HG03439 (cell line): Measurements from ENCODE around the gene SNAP29.
"Not testable (repeated sequence)": the region's sequence is repeated elsewhere in the genome, so short reads cannot be mapped to it uniquely, and the experiment has no call there.

Source experiments
- ATAC-seq: cut with Tn5 transposase; IDR thresholded peaks from one replicate; pipeline ENCODE4 v1.9.1; 2021; ENCODE audit warnings: mild to moderate bottlenecking, moderate library complexity; ENCODE audit not compliant: unreplicated experiment

Gene SNAP29

DNA sequence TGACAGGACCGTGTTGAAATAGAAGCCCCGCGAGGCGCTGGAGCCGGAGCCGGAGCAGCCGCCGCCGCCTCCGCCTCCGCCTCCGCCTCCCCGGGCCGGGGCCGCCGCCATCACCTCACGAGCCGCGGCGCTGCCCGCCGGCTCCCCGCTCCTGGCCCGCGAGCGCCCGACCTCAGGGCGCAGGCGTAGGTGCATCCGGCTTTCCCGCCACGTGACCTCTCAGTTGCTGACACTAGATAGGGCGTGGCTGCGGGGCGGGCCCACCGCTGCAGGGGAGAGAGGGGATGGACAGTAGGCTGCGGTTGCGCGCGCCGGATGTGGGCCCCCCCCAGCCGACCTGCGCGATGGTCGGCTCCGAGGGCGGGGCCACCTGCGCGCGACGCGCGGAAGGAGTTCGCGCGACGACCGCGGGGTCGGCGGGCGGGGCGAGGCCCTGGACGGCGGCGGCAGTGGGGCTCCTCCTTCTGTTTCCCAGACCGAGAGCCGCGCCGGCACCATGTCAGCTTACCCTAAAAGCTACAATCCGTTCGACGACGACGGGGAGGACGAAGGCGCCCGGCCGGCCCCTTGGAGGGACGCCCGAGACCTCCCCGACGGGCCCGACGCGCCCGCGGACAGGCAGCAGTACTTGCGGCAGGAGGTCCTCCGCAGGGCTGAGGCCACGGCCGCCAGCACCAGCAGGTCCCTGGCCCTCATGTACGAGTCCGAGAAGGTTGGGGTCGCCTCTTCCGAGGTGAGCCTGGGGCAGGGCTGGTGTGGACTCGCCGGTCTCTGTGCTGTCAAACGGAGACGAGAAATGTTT, at the start of gene SNAP29, which contains the start of gene PI4KA:
Gene SNAP29 (plus strand): TSS at position 393 of the 802 bp plus-strand sequence. CDS start 104 bp downstream, at position 497.
Gene PI4KA (minus strand): TSS at position 197 of the 802 bp plus-strand sequence. CDS start 86 bp downstream, at position 111.
- ATAC-seq, result peak; percentile 94

DNA sequence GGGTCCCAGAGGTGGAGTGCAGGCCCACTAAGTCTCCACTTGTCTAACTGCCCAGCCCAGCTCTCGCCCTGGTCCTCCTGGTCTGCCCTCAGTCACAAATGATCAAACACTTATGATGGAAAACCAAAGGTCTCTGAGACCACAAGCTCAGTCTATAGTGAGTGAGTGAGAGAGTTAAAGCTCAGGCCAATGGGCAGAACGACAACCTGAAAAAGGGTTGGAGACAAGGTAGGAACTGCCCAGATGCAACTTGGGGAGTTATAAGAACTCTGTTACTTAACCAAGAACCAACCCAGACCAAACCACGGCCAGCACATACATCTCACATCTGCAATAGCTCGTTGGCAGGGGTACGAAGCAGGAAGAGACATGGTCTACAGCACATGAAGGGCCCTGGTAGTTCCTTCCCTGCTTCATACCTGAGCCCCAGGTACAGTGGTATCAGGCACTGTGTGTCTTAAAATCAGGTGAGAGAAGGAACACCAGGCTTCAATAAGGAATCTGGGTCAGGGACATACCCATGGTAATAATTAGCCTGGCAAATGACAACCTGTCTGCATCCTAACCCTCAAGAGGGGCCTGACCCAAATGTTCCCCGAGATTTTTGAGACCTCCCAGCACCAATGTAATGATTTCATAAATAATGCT, 49.1 kb upstream of the SNAP29 start:
- ATAC-seq, result no peak

DNA sequence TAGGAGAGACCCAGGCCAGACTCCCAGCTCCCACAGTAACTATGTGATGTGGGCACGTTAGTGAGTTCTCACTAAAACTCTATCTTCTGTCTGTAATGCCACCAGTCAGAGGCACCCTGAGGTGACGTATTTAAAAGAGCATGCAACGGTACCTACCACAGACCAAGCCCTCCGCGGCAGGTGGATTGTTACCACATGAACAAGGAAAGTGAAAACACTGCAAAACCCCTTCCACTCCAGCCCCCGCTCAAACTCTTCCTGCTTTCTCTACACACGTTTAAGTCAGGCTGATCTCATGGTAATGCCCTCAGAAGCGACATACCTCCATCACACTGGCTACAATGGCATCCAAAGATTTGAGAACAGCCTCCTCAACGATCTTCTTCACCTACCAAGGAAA, 48.2 kb upstream of the SNAP29 start:
- no peak for ATAC-seq

DNA sequence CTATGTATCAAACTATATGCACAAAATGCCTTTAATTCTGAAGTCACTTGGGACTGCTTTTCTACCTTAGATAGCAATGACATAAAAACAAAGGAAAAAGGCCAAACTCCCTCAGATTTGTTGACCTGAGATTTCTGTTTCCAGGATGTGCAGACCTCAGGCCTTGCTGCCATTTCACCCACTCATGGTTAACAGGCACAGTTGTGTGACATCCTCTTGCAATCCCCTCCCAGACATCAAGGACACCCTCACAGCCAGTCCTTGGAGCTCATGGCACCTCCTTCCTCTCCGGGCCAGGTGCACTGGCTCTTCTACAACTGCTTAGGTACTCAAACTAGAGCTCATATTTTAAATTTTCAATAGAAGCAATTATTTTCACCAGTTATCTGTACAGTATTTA, 47.6 kb upstream of the SNAP29 start:
- ATAC-seq, result no peak

DNA sequence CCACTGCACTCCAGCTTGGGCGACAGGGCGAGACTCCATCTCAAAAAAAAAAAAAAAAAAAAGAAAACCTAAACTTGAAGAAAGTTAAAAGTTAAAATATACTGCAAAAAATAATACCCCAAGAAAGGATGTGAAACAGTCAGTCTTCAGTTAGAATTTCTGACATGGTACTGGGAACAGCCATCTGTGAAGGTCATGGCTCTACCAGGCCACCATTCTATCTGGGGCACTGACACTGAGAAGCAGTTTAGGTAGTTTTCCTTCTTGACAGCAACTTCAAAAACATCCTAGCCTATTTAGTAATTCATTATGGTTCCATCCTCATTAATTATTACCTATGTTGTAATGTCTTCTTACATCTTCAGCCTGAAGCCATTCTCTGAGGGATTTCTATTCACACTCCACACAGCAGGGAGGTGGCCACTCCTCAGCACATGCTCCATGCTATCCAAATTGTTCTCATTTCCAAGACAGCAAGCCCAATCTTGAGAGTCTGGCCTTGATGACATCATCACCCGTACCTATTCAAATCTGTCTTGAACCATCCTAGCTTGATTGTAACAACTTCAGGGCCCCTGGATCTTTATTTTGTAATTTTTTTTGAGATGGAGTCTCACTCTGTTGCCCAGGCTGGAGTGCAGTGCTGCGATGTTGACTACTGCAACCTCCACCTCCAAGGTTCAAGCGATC, 46.7 kb upstream of the SNAP29 start:
- no peak for ATAC-seq

DNA sequence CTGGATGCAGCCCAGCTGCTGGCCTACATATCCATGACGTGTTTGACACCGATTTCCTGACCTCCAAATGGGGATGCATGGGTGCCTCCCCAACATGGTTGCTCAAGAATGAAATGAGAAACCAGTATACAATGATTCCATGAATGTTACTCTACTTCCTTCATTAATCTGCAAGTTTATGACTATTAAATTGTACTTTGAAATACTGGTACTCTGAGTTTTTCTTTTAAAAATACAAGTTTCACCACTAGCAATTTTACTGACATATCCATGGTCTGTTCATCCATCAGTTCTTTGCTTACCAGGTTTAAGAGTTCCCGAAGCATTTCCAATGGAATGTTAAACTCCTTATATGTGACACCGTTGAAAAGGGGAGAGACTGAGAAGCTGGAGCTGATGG, 45.8 kb upstream of the SNAP29 start:
- ATAC-seq, result no peak

DNA sequence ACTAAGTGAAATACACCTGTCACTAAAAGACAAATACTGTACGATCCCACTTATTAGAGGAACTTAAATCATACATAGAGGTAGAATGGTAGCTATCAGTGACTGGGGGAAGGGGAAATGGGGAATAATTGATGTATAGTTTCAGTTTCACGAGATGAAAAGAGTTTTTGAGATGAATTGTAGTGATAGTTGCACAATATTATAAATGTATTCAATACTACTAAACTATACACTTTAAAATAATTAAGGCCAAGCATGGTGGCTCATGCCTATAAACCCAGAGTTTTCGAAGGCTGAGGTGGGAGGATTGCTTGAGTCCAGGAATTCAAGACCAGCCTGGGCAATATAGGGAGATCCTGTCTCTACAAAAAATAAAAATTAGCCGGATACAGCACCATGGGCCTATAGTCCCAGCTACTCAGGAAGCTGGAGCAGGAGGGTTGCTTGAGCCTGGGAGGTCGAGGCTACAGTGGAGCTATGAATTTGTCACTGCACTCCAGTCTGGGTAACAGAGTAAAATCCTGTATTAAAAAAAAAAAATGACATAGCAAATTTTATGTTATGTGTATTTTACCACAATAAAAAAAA, 44.5 kb upstream of the SNAP29 start:
- ATAC-seq, result no peak

DNA sequence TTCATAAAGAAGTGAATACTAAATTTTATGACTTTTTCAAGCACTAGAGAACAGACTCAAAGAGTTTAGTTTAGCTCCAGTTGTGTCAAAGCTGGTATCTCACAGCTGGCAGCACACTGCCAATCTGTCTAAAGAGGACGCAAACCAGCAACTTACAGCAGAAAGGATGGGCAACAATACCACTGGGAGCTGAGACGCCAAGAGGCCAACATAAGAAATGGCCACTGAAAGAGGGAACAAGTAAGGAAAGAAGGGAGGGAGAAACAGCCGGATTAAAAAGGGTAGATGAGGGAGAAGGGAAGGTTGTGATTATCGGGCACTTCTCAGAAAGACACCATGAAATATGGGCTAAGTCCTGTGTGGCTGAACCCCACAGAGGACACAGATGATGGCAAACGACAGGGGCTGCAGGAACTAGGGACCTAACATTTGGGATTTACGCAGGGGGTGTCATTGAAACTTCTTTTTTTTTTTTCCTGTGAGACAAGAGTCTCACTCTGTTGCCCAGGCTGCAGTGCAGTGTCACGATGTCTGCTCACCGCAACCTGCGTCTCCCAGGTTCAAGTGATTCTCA, 43.2 kb upstream of the SNAP29 start:
- ATAC-seq, result no peak

DNA sequence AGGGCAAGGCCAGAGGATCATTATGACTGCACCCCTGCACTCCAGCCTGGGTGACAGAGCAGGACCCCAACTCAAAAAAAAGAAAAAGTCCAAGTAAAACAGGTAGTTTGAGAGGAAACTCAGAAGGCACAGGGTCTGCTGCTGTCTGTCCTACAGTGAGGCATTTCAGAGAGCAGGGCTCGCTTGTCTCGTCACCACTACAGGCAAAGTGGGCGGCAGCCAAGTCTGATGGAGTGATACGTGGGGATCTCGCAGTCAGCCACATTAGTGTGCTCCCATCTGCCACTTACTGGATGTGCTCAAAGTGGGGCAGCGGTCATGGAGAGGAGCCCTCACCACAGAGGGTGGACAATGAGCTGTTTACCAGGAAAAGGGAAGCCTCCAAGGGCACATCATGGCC, 42.2 kb upstream of the SNAP29 start:
- ATAC-seq, result no peak

DNA sequence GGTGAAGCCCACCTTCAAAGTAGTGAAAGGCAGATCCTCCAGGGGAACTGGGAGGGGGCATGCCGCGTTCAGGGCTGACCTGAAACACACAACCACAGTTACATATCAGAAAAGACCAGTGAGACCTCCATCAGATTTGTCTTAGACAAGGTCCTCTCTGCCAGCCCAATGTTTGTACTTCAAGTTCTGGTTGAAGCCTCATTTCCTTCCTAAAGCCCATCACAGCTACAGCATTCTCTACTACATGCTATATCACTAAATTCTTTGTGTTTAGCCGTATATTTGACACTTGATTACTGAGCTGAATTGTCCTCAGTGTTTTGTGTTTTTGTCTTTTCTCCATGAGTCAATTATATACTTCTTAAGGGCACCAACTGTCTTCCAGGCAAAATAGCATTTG, 40.3 kb upstream of the SNAP29 start:
- no peak for ATAC-seq

DNA sequence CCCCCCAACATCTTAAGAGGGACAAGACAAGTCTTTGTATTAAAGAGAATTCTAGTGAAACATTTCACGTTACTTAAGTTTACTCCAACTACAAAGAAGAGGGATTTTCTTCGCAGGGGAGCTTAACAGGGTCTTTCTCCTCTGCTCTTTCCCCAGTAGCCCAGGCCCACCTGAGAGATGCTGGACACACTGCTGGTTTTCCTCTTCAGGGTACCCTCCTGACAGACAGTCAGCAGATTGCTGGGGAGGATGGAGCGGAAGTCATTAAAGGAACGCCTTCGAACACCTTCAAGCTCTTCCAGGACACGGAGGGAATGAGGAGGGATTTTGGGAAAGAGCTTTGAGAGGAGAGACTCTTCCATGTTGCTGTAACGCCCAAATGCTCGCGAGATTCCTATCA, 39.3 kb upstream of the SNAP29 start:
- no peak for ATAC-seq

DNA sequence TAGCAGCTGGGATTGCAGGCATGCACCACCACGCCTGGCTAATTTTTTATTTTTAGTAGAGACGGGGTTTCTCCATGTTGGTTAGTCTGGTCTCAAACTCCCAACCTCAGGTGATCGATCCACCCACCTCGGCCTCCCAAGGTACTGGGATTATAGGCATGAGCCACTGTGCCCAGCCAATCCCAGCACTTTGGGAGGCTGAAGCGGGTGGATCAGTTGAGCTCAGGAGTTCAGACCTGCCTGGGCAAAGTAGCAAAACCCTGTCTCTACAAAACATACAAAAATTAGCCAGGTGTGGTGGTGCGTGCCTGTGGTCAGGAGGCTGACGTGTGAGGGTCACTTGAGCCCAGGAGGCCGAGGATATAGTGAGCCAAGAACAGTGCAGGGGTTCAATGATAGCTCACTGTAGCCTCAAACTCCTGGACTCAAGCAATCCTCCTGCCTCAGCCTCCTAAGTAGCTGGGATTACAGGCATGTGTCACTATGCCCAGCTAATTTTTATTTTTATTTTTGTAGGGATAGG, 37.0 kb upstream of the SNAP29 start:
- not testable (repeated sequence) for ATAC-seq

DNA sequence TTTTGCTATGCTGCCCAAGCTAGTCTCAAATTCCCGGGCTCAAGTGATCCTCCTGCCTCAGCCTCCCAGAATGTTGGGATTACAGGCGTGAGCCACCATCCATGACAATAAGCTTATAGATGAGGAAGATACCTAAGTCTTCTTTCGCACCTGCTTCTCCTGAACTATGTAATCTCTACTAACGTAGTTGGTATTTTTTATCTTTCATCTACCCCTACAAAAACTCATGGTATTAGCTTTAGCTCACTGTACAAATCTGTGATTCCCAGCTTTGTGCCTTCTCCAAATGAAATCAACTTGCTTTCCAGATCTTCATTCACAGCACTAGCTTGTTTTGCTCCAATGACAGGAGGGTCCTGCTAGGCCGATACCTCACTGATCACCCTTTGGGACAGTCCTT, 36.6 kb upstream of the SNAP29 start:
- no peak for ATAC-seq

DNA sequence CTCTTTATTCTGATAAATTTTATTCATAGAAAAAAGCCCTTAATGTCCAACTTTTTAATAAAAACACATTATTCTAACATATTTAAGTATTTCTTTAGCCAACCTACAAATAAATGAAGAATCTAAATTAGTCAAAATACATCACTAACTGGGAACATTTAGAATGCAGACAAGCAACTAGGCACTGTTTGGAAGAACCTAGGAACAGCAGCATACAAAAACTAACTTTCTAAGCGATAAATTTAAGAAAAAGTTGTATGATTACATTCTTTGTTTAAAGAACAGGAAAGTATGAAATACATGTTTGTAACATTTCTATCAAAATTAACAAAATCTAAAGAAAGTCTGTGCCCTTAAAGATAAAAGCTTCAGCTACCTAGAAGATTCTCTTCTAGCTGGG, 35.5 kb upstream of the SNAP29 start:
- ATAC-seq, result no peak

DNA sequence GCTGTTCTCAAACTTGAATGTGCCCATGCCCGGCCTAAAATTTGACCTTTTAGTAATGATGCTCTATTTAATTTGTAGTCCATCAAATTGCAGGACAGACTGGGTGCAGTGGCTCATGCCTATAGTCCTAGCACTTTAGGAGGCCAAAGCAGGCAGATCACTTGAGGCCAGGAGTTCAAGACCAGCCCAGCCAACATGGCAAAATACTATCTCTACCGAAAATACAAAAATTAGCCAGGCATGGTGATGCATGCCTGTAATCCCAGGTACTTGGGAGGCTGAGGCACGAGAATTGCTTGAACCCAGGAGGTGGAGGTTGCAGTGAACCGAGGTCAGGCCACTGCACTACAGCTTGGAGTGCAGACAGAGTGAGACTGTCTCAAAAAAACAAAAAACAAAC, 33.6 kb upstream of the SNAP29 start:
- ATAC-seq, result not testable (repeated sequence)

DNA sequence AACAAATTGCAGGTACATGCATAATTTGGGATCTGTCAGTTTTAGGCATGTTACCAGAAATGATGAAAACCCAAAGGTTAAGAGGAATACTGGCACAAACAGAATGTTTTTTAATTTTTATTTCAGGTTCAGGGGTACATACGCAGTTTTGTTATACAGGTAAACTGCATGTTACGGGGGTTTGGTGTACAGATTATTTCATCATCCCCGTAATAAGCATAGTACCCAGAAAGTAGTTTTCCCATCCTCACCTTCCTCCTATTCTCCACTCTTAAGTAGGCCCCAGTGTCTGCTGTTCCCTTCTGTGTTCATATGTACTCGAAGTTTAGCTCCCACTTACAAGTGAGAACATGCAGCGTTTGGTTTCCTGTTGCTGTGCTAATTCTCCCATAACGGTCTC, 33.2 kb upstream of the SNAP29 start:
- ATAC-seq, result no peak

DNA sequence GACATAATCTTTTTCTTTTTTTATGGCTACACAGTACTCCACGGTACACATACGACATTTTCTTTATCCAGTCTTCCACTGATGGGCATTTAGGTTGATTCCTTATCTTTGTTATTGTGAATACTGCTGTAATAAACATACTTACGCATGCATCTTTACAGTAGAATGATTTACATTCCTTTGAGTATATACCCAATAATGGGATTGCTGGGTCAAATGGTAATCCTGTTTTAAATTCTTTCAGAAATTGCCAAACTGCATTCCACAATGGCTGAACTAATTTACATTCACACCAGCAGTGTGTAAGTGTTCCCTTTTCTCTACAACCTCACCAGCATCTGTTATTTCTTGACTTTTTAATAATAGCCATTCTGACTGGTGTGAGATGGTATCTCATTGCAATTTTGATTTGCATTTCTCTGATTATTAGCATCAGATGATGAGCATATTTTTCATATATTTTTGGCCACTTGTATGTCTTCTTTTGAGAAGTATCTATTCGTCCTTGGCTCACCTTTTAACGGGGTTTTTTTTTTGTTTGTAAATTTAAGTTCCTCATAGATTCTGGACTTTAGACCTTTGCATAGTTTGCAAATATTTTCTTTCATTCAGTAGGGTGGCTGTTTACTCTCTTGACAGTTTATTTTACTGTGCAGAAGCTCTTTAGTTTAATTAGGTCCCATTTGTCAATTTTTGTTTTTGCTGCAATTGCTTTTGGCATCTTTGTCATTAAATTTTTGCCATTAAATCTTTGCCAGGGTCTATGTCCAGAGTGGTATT, 32.2 kb upstream of the SNAP29 start:
- ATAC-seq, result not testable (repeated sequence)

DNA sequence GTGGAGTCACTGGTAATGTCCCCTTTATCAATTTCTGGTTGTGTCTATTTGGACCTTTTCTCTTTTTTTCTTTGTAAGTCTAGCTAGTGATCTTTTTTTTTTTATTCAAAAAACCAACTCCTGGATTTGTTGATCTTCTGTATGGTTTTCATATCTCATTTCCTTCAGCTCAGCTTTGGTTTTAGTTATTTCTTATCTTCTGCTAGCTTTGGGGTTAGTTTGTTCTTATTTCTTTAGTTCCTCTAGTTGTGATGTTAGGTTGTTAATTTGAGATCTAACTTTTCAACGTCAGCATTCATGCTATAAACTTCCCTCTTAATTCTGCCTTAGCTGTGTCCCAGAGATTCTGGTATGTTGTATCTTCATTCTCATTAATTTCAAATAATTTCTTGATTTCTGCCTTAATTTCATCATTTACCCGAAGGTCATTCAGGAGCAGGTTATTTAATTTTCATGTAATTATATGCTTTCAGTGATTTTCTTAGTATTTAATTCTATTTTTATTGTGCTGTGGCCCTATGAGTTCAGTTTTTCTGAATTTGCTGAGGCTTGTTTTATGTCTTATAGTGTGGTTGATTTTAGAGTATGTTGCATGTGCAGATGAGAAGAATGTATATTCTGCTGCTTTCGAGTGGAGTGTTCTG, 29.2 kb upstream of the SNAP29 start:
- no peak for ATAC-seq

DNA sequence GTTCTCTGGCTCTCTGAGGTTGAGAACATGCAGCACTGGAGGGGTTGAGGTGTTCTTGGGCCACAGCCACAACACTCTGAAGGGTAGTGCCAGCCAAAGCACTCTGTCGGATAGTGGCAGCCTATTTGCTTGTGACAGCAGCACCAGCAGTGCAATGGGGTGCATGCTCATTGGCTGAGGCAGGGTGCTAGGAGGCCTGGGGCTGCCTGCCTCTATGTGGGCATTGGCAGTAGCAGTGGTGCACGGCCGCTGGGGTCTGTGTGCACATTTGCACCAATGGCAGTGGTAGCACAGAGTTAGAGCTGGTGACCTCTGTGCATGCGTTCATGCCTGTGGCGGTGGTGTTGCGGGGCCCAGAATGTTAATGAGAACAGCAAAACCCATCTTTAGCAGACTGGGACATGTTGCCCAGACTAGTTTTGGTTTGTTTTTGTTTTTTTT, 25.6 kb upstream of the SNAP29 start:
- no peak for ATAC-seq
